GM23338 (cell line): ENCODE data around the gene RASSF1. TPM values are rescaled to one million over a fixed set of nuclear protein-coding genes. Genes with fewer than 3 reads are reported as not detected.

Experiments
- CREB1 ChIP-seq: fragments of 250-450 bp; sonication (Bioruptor Pico); IDR thresholded peaks from 2 replicates; pipeline ENCODE4 v1.5.0; 2020; ENCODE audit warnings: low read depth, mild to moderate bottlenecking, moderate library complexity
- ETS1 ChIP-seq: IDR thresholded peaks from 2 replicates; pipeline ENCODE4 v1.6.1; 2016; ENCODE audit warnings: antibody characterized with exemption
- EZH2 ChIP-seq: fragments of 200-600 bp; sonication (generic); IDR thresholded peaks from one replicate; pipeline ENCODE4 v1.8.0; 2017; ENCODE audit warnings: antibody characterized with exemption, mild to moderate bottlenecking, low read depth; ENCODE audit not compliant: unreplicated experiment
- EZH2phosphoT487 ChIP-seq: fragments of 200-600 bp; sonication (generic); IDR thresholded peaks from one replicate; pipeline ENCODE4 v1.8.1; 2018; ENCODE audit warnings: antibody characterized with exemption; ENCODE audit not compliant: unreplicated experiment
- NANOG ChIP-seq: IDR thresholded peaks from 2 replicates; pipeline ENCODE4 v1.6.1; 2016; ENCODE audit warnings: antibody characterized with exemption, borderline replicate concordance
- POLR2AphosphoS5 ChIP-seq: IDR thresholded peaks from 2 replicates; pipeline ENCODE4 v1.6.1; 2016; ENCODE audit warnings: antibody characterized with exemption, low read depth
- STAT1 ChIP-seq: IDR thresholded peaks from one replicate; pipeline ENCODE4 v1.6.1; 2016; ENCODE audit warnings: antibody characterized with exemption; ENCODE audit not compliant: unreplicated experiment
- ZNF462 ChIP-seq: fragments of 250-450 bp; sonication (Bioruptor Pico); IDR thresholded peaks from 2 replicates; pipeline ENCODE4 v1.5.0; 2020; ENCODE audit warnings: mild to moderate bottlenecking, moderate library complexity
- polyA plus RNA-seq: library from polyadenylated mRNA; unstranded; fragments of >200 nt; fragmentation: Nextera tagmentation; extraction: Ambion mirVana; gene quantifications from 2 replicates; pipeline ENCODE4 v1.2.1, GENCODE V29; 2016
- total RNA-seq: library from RNA; depleted of rRNA; stranded (reverse); fragments of >200 nt; shearing (Covaris generic); gene quantifications from 2 replicates; pipeline ENCODE4 v1.2.3, GENCODE V29; 2014

The RASSF1 gene
- total and polyA plus RNA-seq, 2 experiments from 2014 or later: 9.6 to 15.7 TPM

- TF ChIP-seq ZNF462 (CRISPR knock-in tag) (no peak), POLR2AphosphoS5 (no peak), ETS1 (no peak), EZH2phosphoT487 (no peak), EZH2 (no peak), CREB1 (no peak), NANOG (no peak), STAT1 (no peak)
Observed at GRCh38 chr3:50374363-50375257, 34.0 kb upstream of the RASSF1 start (continued).
